GM18499 (cell line): ENCODE measurements around the gene RIN3.

Experiments used
- ATAC-seq: cut with Tn5 transposase; IDR thresholded peaks from one replicate; pipeline ENCODE4 v1.9.1; 2021; ENCODE audit warnings: moderate number of reproducible peaks; ENCODE audit not compliant: insufficient read depth, unreplicated experiment

Gene RIN3

GRCh38 chr14:92549105-92549858 lies 35.7 kb downstream of the RIN3 start:
- no peak for ATAC-seq

GRCh38 chr14:92549859-92550230 lies 36.3 kb downstream of the RIN3 start:
- ATAC-seq = no peak

GRCh38 chr14:92551044-92551841 lies 37.7 kb downstream of the RIN3 start:
- peak; percentile 81 for ATAC-seq

GRCh38 chr14:92552066-92552465 lies 38.5 kb downstream of the RIN3 start:
- ATAC-seq = no peak

GRCh38 chr14:92553438-92553837 lies 39.9 kb downstream of the RIN3 start:
- ATAC-seq = no peak

- ATAC-seq = no peak
These were observed 42.0 kb downstream of the RIN3 start for GRCh38 chr14:92555465-92556111.

- ATAC-seq = no peak
These were observed 42.7 kb downstream of the RIN3 start for GRCh38 chr14:92556255-92556741.

GRCh38 chr14:92556863-92557543 lies 43.4 kb downstream of the RIN3 start:
- ATAC-seq = no peak

GRCh38 chr14:92557544-92557912 lies 43.9 kb downstream of the RIN3 start:
- no peak for ATAC-seq

- no peak for ATAC-seq
These were observed 44.7 kb downstream of the RIN3 start for GRCh38 chr14:92558319-92558718.

- no peak for ATAC-seq
These were observed 45.9 kb downstream of the RIN3 start for GRCh38 chr14:92559486-92559885.

GRCh38 chr14:92560106-92560865 lies 46.7 kb downstream of the RIN3 start:
- ATAC-seq = no peak

- no peak for ATAC-seq
These were observed 48.4 kb downstream of the RIN3 start for GRCh38 chr14:92561906-92562479.

- peak; percentile 78 for ATAC-seq
These were observed 49.8 kb downstream of the RIN3 start for GRCh38 chr14:92563359-92563758.

GRCh38 chr14:92563765-92564285 lies 50.2 kb downstream of the RIN3 start:
- no peak for ATAC-seq

GRCh38 chr14:92564344-92565039 lies 50.9 kb downstream of the RIN3 start:
- ATAC-seq = no peak

GRCh38 chr14:92565040-92565717 lies 51.6 kb downstream of the RIN3 start:
- no peak for ATAC-seq

GRCh38 chr14:92565718-92566115 lies 52.1 kb downstream of the RIN3 start:
- ATAC-seq = no peak
